Measurements from ENCODE around the gene E2F4. TPM values are rescaled to one million over a fixed set of nuclear protein-coding genes. Genes with fewer than 3 reads are reported as not detected.
A peak's percentile ranks its signal among the peaks of the same experiment; 100 is the strongest.

The E2F4 gene
- total and polyA plus RNA-seq, 8 donors = 32.8 to 304 (median 42.1) TPM

DNA sequence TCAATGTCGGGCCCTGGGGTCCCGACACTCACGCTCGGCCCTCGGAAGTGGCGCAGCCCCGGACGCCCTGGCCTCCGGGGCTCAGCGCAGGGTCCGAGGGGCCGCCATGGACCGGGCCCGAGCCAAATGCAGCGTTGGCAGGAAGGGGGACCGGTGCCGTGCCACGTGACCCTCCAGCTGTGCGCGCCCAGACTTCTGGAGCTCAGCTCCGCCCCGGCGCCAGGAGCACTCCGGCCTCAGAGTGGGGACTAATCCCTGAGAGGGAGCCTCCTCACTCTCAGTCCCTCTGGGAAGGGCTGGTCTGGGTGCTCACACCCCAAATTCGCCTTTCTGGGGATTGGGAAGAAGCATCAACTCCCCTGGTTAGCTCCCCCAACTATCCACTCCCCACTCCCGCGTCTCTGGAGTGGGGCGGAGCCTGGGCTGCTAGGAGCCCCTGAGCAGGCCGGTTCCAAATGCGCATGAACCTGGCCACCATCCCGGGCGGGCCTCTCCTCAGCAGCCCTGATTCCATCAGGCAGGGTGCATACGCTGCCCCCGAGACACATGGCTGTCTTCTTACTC is 41.0 kb upstream of the E2F4 start, which contains the start of gene B3GNT9:
TSS of gene B3GNT9 (minus strand) at position 166 of the 564 bp plus-strand sequence. CDS start 513 bp downstream, outside the sequence.
- Histone ChIP-seq H3K27ac (peak within 1 kb of the TSS; percentile 75 to 91 (median 86)), H3K9me3 (no peaks in the 10 kb centered on the region), H3K36me3 (peaks cover 15 to 45% (median 35%) of the 10 kb centered on the region in 4 donors), H3K27me3 (peaks cover 0 to 30% (median 0%) of the 10 kb centered on the region in 3 donors), H3K4me3 (peak within 1 kb of the TSS; percentile 61 to 72 (median 63)), H3K4me1 (peaks cover 20 to 45% (median 41%) of the 10 kb centered on the region in 4 donors)
- intact Hi-C loops (cut with DNase I; ENCODE audit: low total_unique reads) = loop anchor here (5.0 kb wide), 1 partner anchor 174 kb away; no protein-coding TSS in a partner anchor
- peak in 2 of 3 donors; percentile 6 to 21 for TF ChIP-seq POLR2AphosphoS5 (IDR thresholded peaks at IDR 0.05)
- TF ChIP-seq POLR2A (IDR thresholded peaks at IDR 0.05) = no peak
- TF ChIP-seq, protein P1, sequence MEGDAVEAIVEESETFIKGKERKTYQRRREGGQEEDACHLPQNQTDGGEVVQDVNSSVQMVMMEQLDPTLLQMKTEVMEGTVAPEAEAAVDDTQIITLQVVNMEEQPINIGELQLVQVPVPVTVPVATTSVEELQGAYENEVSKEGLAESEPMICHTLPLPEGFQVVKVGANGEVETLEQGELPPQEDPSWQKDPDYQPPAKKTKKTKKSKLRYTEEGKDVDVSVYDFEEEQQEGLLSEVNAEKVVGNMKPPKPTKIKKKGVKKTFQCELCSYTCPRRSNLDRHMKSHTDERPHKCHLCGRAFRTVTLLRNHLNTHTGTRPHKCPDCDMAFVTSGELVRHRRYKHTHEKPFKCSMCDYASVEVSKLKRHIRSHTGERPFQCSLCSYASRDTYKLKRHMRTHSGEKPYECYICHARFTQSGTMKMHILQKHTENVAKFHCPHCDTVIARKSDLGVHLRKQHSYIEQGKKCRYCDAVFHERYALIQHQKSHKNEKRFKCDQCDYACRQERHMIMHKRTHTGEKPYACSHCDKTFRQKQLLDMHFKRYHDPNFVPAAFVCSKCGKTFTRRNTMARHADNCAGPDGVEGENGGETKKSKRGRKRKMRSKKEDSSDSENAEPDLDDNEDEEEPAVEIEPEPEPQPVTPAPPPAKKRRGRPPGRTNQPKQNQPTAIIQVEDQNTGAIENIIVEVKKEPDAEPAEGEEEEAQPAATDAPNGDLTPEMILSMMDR (IDR thresholded peaks at IDR 0.05) = peak in 1 of 7 experiments; percentile 13
- TF ChIP-seq EP300 (IDR thresholded peaks at IDR 0.05) = no peak
- peak; percentile 67 to 91 for DNase-seq
- WGBS, 5 donors = 1 to 3% (median 2%) methylated on average over 19 to 34 of the region's 34 CpGs

DNA sequence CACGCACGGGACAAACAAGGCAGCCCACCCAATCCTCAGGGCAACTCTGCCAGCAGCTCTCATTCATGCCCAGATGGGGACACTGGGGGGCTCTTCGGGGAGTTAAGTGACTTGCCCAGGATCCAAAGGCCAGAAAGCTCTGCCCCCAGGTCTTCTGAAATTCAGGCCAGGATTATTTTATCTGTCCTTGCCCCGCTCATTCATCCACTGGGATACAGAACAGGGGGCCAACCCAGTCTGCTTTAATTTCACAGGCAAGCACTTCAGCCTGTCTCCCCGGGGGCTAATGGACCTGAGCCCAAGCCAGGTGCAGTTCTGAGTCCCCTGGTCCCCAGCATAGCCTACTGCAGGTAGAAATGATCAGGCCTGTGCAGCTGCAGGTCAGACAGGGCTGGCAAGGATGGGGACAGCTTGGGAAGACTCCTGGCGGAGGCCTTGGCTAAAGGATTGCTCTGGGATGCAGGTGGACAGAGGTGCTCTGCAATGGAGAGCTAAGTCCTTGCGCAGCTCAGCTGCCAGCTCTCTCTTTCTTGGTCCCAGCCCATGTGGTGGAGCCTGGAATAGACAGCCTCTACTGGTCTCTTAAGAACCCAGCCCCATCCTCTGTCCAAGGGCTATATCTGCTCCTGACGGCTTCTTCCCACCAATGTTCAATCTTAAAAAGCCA is 40.4 kb upstream of the E2F4 start:
- TF ChIP-seq POLR2AphosphoS5 (IDR thresholded peaks at IDR 0.05) = no peak
- TF ChIP-seq EP300 (IDR thresholded peaks at IDR 0.05) = no peak
- TF ChIP-seq, protein P1 (IDR thresholded peaks at IDR 0.05) = no peak
- no peak for TF ChIP-seq POLR2A (IDR thresholded peaks at IDR 0.05)
- H3K27ac ChIP-seq = peak overlapping the region in 4 of 5 donors; percentile 75 to 91 (median 87)
- intact Hi-C loops (cut with DNase I; ENCODE audit: low total_unique reads) = loop anchor here (5.0 kb wide), 1 partner anchor 174 kb away; no protein-coding TSS in a partner anchor
- H3K27me3 ChIP-seq = peaks cover 0 to 30% (median 0%) of the 10 kb centered on the region in 3 donors
- H3K4me1 ChIP-seq = peaks cover 26 to 51% (median 45%) of the 10 kb centered on the region in 4 donors
- peaks cover 9 to 39% (median 29%) of the 10 kb centered on the region in 4 donors for H3K36me3 ChIP-seq
- peak overlapping the region; percentile 61 to 72 (median 63) for H3K4me3 ChIP-seq
- WGBS, 5 donors = 45 to 61% (median 47%) methylated on average over 8 of the region's 8 CpGs
- peak in 1 of 2 donors; percentile 17 for DNase-seq
- H3K9me3 ChIP-seq = no peaks in the 10 kb centered on the region

DNA sequence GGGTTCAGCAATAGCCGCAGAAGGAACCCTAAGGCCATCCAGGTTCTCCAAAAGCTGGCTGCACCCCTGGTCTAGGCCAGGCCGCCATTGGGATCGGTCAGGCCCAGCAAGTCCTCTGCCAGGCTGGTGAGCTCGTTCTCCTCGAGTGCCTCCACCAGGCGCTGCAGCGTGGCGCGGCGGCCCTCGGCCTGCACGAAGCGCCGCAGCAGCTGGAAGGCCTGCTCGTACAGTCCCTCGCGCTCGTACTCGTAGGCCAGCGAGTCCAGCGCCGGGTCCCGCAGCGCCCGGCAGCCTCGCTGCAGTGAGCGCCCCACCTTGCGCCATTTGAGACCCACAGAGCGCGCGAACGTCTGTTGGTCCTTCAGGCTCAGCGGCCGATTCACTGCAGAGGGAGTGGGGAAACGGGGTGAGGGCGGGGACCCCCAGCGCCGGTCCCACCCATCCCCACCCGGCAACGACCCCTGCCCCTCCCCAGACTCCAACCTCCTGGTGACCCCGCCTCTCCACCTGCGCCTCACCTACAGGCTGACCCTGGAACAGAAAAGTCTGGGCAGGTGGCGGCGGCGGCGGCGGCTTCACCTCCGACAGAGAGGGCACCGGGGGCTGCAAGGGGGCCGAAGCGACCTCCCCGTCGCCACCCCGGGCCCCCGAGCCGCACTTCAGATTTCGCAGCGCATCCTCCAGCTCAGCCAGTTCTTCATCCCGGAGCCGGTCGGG is 37.2 kb upstream of the E2F4 start:
- 42 to 52% (median 51%) methylated on average over 44 to 61 of the region's 61 CpGs for WGBS, 5 donors
- Histone ChIP-seq H3K4me1 (peaks cover 40 to 72% (median 65%) of the 10 kb centered on the region in 4 donors), H3K27ac (no peak overlapping the region), H3K27me3 (peaks cover 0 to 23% (median 0%) of the 10 kb centered on the region in 3 donors), H3K4me3 (peak overlapping the region in 2 of 4 donors; percentile 28 to 42), H3K36me3 (peaks cover 0 to 8% (median 3%) of the 10 kb centered on the region in 4 donors), H3K9me3 (no peaks in the 10 kb centered on the region)
- no peak for TF ChIP-seq POLR2AphosphoS5 (IDR thresholded peaks at IDR 0.05)
- TF ChIP-seq, protein P1 (IDR thresholded peaks at IDR 0.05) = no peak
- TF ChIP-seq POLR2A (IDR thresholded peaks at IDR 0.05) = no peak
- no peak for TF ChIP-seq EP300 (IDR thresholded peaks at IDR 0.05)
- intact Hi-C loops (cut with DNase I; ENCODE audit: low total_unique reads) = loop anchor here (5.0 kb wide), 1 partner anchor 177 kb away; no protein-coding TSS in a partner anchor
- DNase-seq = peak in 1 of 2 donors; percentile 30

Measured in stomach (tissue), 9 donors.